Germinal center (tissue), 1 donor: ENCODE measurements around the gene NUPR2.
"Not testable (repeated sequence)": the region's sequence is repeated elsewhere in the genome, so short reads cannot be mapped to it uniquely, and the experiment has no call there.

Experiments
- DNase-seq: peaks from one replicate; pipeline ENCODE4 v3.0.0; 2012; ENCODE audit warnings: mixed read lengths, low spot score

Gene NUPR2

DNA sequence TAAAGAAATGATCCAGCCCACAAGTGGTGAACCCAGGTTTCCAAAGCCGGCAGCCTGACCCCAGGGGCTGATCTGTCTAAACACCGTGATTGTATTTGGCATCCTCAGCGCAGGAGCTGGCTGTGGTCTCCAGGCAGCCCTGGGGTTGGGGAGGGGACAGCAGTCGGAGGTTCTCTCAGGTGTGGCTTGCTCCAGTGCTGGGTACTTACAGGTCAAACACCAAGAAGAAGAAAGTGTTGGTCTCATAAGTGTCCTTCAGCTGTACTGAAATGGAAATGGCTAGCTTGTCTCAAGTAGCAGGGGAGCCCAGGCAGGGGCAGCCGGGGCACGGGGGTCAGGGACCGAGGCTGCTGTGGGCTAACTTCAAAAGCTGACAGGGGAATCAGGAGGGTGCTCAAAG is 29.5 kb downstream of the NUPR2 start:
- no peak for DNase-seq

- no peak for DNase-seq
These were observed 32.9 kb downstream of the NUPR2 start for GRCh38 chr7:56083150-56083785.

DNA sequence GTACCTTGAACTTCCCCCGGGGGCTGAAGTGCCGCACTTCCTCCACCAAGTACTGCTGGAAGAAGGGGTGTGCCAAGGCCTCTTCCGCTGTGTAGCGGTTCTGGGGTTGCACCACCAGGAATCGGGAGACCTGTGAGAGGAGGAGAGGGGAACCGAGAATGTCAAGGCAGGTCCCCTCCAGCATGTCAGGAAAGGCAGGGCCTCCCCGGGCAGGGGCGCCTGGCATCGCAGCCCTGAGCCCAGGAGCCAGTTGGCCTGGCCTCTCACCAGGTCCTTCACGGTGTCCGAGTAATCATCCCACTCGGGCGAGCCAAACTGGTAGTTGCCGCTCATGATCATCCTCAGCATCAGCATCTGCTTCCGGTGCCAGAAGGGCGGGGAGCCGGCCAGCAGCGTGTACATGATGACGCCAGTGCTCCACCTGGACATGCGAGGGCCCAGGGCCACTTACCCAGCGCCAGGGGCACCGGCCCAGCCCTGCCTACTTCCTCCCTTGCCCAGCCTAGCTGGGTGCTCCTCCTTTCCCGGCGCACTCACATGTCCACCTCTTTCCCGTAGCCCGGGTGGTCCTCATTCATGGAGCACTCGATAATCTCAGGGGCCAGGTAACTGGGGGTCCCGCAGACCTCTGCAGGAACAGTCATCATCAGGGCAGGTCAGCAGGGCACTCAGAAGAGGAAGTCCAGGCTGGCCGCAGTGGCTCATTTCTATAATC is 34.4 kb downstream of the NUPR2 start:
- no peak for DNase-seq

GRCh38 chr7:56080726-56081435 is 35.3 kb downstream of the NUPR2 start:
- not testable (repeated sequence) for DNase-seq

- DNase-seq = no peak
These were observed 36.6 kb downstream of the NUPR2 start for GRCh38 chr7:56079450-56080185.

- no peak for DNase-seq
These were observed 38.0 kb downstream of the NUPR2 start for GRCh38 chr7:56078196-56078595.

DNA sequence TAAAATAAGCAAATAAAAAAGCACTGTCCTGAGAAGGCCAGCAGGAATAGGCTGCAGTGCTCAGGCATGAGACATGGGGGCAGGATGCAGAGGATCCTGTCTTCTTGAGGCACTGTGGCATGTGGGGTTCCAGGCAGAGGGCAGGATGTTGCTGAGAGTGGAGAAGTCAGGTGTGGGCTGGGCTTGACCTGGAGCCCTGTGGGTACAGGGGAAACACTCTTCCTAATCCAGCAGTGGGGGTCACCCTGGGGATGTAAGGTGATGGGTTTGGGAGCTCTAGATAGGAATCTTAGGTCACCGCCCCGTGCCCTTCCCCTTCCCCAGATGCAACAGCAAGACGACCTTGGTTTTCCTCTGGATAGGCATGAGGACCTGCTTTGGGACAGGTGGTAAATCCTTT is 38.5 kb downstream of the NUPR2 start:
- DNase-seq = no peak

- peak; percentile 64 for DNase-seq
These were observed 41.8 kb downstream of the NUPR2 start for GRCh38 chr7:56074371-56074791.

- not testable (repeated sequence) for DNase-seq
These were observed 49.8 kb downstream of the NUPR2 start for GRCh38 chr7:56066376-56066775.
